NT2/D1 (cell line): ENCODE results near the gene HJV.

Experiments used
- DNase-seq: peaks from one replicate; pipeline ENCODE4 v3.0.0-alpha.2; 2011; ENCODE audit warnings: low read depth, low spot score
- H3K27me3 ChIP-seq: 2 replicates; pipeline ENCODE4 v1.6.0; 2011; ENCODE audit warnings: mild to moderate bottlenecking; ENCODE audit not compliant: insufficient read length, insufficient read depth
- H3K36me3 ChIP-seq: 2 replicates; pipeline ENCODE4 v1.6.1; 2011; ENCODE audit warnings: mild to moderate bottlenecking, low read length, mixed read lengths; ENCODE audit not compliant: insufficient read depth, insufficient read length
- H3K4me1 ChIP-seq: 2 replicates; pipeline ENCODE4 v1.5.1; 2011; ENCODE audit not compliant: insufficient read depth, insufficient read length
- H3K4me3 ChIP-seq: 2 replicates; pipeline ENCODE4 v1.5.1; 2011; ENCODE audit warnings: low read depth; ENCODE audit not compliant: insufficient read length
- H3K9ac ChIP-seq: 2 replicates; pipeline ENCODE4 v1.6.0; 2011; ENCODE audit warnings: low read depth; ENCODE audit not compliant: insufficient read length
- H3K9me3 ChIP-seq: 2 replicates; pipeline ENCODE4 v1.5.1; 2011; ENCODE audit warnings: mild to moderate bottlenecking, low read length; ENCODE audit not compliant: insufficient read depth
- SUZ12 ChIP-seq: IDR thresholded peaks from 2 replicates; pipeline ENCODE4 v1.6.1; 2011; ENCODE audit not compliant: insufficient read length, insufficient read depth; ENCODE audit errors: extremely low read depth
- YY1 ChIP-seq: IDR thresholded peaks from 2 replicates; pipeline ENCODE4 v1.6.1; 2011; ENCODE audit not compliant: insufficient read length, insufficient read depth
- ZNF274 ChIP-seq: IDR thresholded peaks from 2 replicates; pipeline ENCODE4 v1.6.1; 2011; ENCODE audit warnings: mild to moderate bottlenecking, low read depth, low read length

Gene HJV

DNA sequence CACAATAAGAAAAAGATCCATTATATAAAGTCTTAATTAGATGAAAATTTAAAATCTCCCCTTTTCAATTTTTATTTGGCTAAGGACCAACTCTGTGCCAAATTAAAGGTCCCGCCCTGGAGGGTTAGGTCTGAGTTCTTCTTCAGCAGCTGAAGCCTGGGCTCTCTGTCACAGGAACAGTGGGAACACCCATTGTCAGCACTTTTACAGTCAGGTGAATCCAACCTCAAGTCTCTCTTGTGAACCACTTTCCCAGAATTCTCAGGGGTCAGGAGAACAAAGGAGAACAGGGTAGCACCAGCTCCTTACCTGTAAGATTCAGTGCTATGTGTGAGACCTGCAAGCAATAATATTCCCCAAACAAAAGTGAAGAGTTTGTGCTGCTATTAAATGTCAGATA lies 25.1 kb upstream of the HJV start:
- H3K9me3 ChIP-seq = no peaks in the 10 kb centered on the region
- DNase-seq = no peak
- H3K4me1 ChIP-seq = no peaks in the 10 kb centered on the region
- no peak overlapping the region for H3K9ac ChIP-seq
- H3K36me3 ChIP-seq = no peaks in the 10 kb centered on the region
- TF ChIP-seq SUZ12 = no peak
- TF ChIP-seq ZNF274 = no peak
- no peak for TF ChIP-seq YY1
- no peaks in the 10 kb centered on the region for H3K27me3 ChIP-seq
- no peak overlapping the region for H3K4me3 ChIP-seq

DNA sequence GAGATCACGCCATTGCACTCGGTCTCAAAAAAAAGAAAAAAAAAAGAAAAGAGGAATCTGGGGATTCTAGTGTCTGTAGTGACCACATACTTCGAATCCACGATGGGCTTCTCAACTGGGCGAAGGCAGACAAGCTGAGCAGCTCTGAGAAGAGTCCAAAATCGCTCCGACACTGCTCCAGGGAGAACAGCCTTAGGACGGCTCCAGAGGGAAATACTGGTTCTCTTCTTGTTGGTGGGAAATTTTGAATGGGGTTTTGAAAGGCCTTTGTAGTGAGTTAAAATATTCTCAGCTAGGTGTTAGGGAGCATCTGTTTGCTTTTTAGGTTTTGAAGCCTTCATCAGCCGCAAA lies 18.3 kb upstream of the HJV start:
- no peak for DNase-seq
- Histone ChIP-seq H3K4me1 (no peaks in the 10 kb centered on the region), H3K27me3 (no peaks in the 10 kb centered on the region), H3K4me3 (peak overlapping the region; percentile 6), H3K9me3 (no peaks in the 10 kb centered on the region), H3K36me3 (no peaks in the 10 kb centered on the region), H3K9ac (peak overlapping the region; percentile 52)
- no peak for TF ChIP-seq ZNF274
- TF ChIP-seq YY1 = no peak
- TF ChIP-seq SUZ12 = no peak

DNA sequence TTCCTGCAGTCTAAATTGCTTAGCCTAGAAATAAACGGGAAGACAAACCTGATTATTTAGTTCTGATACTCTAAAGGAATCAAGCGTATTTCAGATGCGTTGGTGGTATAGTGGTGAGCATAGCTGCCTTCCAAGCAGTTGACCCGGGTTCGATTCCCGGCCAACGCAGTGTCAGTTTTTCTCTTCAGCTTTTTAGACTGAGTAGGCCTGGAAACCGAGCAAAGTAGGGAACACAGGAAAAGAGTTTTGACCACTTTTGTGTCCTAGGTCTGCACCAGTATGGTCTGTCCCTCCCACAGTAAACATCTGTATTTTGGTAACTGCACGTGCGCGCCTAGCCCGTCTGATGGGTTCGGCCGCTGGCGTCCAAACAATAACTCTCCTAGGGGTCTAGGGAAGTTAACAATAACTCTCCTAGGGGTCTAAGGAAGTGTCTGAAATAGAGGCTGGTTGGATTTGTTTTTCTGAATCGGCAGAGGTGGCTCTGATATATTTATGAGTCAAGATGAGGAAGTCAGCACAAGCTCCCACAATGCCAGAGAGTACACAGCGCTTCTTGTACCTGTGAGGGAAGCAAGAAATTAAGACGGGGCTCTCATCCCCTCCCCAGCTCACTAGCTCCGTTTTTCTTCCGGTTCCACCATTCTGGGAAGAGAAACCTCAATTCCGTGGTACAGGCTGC lies 15.6 kb upstream of the HJV start:
- Histone ChIP-seq H3K36me3 (no peaks in the 10 kb centered on the region), H3K9me3 (no peaks in the 10 kb centered on the region), H3K9ac (peak overlapping the region; percentile 90), H3K4me3 (peak overlapping the region; percentile 86), H3K4me1 (no peaks in the 10 kb centered on the region), H3K27me3 (no peaks in the 10 kb centered on the region)
- peak; percentile 82 for DNase-seq
- no peak for TF ChIP-seq ZNF274
- TF ChIP-seq YY1 = no peak
- TF ChIP-seq SUZ12 = no peak

DNA sequence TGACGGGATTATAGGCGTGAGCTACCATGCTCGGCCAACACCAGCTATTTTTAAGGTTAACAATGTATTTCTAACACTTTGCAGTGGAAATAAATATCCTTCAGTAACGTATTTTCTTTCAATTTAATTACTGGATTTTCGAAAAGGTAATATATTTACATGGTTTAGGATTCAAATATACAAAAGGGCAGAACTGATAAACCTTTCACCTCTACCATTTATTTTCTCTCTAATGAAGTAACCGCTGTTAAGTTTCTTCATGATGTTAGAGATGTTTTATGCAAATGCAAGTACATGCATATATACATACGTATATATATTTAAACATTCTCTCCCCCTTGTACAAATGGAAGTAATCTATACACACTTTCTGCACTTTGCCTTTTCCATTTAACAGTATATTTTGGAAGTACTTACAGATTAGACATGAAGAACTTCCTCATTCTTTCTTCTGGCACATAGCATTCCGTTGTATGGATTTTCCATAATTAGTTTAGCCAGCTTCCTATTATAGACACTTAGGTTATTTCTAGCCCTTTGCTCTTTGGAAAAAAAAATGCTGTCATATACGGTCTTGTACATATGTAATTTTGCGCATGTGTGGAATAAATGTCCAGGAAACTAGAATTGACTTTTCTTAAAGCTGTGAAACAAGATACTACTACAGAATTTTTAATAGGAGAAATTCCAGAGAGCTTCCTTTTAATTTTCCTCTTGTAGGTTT lies 14.9 kb upstream of the HJV start:
- Histone ChIP-seq H3K4me1 (no peaks in the 10 kb centered on the region), H3K36me3 (no peaks in the 10 kb centered on the region), H3K9ac (no peak overlapping the region), H3K9me3 (no peaks in the 10 kb centered on the region), H3K4me3 (peak overlapping the region; percentile 86), H3K27me3 (no peaks in the 10 kb centered on the region)
- no peak for DNase-seq
- no peak for TF ChIP-seq ZNF274
- TF ChIP-seq SUZ12 = no peak
- TF ChIP-seq YY1 = no peak

GRCh38 chr1:146035048-146035423 lies 13.5 kb upstream of the HJV start:
- H3K36me3 ChIP-seq = no peaks in the 10 kb centered on the region
- no peaks in the 10 kb centered on the region; the same call in 1 of the 2 replicates for H3K9me3 ChIP-seq
- no peaks in the 10 kb centered on the region for H3K4me1 ChIP-seq
- H3K9ac ChIP-seq = peak overlapping the region; percentile 62
- TF ChIP-seq YY1 (no peak), ZNF274 (no peak), SUZ12 (no peak)
- peak overlapping the region; percentile 32 for H3K4me3 ChIP-seq
- no peak for DNase-seq
- H3K27me3 ChIP-seq = no peaks in the 10 kb centered on the region

- Histone ChIP-seq H3K9ac (no peak overlapping the region), H3K9me3 (no peaks in the 10 kb centered on the region; the same call in 1 of the 2 replicates), H3K4me1 (no peaks in the 10 kb centered on the region), H3K4me3 (no peak overlapping the region), H3K36me3 (no peaks in the 10 kb centered on the region), H3K27me3 (no peaks in the 10 kb centered on the region)
- no peak for DNase-seq
- TF ChIP-seq SUZ12 (no peak), ZNF274 (no peak), YY1 (no peak)
Observed at GRCh38 chr1:146032631-146033219, 11.2 kb upstream of the HJV start.

DNA sequence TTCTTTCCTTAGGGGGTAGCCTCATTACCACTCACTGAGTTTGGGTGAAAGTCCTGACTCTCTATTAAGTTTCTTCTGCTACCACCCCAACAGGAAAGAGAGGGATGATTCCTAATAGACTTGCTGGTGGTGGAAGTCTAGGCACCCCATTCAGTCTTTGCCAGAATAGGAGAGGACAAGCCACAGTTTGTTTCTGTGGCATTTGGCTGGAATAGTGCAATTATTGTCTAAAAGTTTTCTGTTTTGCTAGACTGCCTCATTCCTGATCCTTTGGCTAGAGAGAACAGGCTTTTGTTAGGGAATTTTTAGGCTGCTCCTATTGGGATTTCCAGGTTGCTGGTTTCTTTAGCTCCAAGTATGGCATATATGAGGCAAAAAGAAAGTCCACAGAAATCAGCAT lies 9.9 kb upstream of the HJV start:
- no peaks in the 10 kb centered on the region for H3K36me3 ChIP-seq
- H3K4me3 ChIP-seq = no peak overlapping the region
- no peaks in the 10 kb centered on the region for H3K4me1 ChIP-seq
- no peaks in the 10 kb centered on the region for H3K27me3 ChIP-seq
- no peak overlapping the region for H3K9ac ChIP-seq
- no peak for TF ChIP-seq YY1
- TF ChIP-seq SUZ12 = no peak
- TF ChIP-seq ZNF274 = no peak
- H3K9me3 ChIP-seq = no peaks in the 10 kb centered on the region; the same call in 1 of the 2 replicates
- DNase-seq = no peak
